Panc1 (cell line): ENCODE data around the gene FAM81B.

Experiments used
- CTCF ChIP-seq: fragments of 450-650 bp; IDR thresholded peaks from 2 replicates; pipeline ENCODE4 v1.5.1; 2017; ENCODE audit warnings: mild to moderate bottlenecking
- REST ChIP-seq, 2 experiments: IDR thresholded peaks; 2 replicates each; pipeline ENCODE4 v1.6.1; 2011 to 2012; ENCODE audit warnings: low read depth in 2 of 2, control low read depth in 1 of 2, low read length in 1 of 2, mild to moderate bottlenecking in 1 of 2, moderate library complexity in 1 of 2; ENCODE audit not compliant: insufficient read depth in 1 of 2
- TCF7L2 ChIP-seq: IDR thresholded peaks from 2 replicates; pipeline ENCODE4 v1.6.1; 2011; ENCODE audit warnings: mild to moderate bottlenecking, low read depth, low read length, inconsistent platforms

- no peak for TF ChIP-seq CTCF
- TF ChIP-seq REST (IDR thresholded peaks at IDR 0.05; ENCODE audit: insufficient read depth in 1 of 2, low read depth in 2 of 2, low read length in 1 of 2) = no peak
- no peak for TF ChIP-seq TCF7L2
These were observed 41.6 kb downstream of the FAM81B start for GRCh38 chr5:95432779-95433178.
